Epithelial cell of esophagus (primary cell): Measurements from ENCODE around the gene ALPL.
A peak's percentile ranks its signal among the peaks of the same experiment; 100 is the strongest.

ENCODE experiments used
- DNase-seq: peaks from one replicate; pipeline ENCODE4 v3.0.0; 2010; ENCODE audit warnings: low read depth
- H3K4me3 ChIP-seq: 2 replicates; pipeline ENCODE4 v1.5.1; 2011; ENCODE audit warnings: mild to moderate bottlenecking, low read length, control low read depth
- CTCF ChIP-seq: IDR thresholded peaks from 2 replicates; pipeline ENCODE4 v1.5.1; 2011; ENCODE audit warnings: low read depth, mild to moderate bottlenecking, low read length, control low read depth, inconsistent platforms; ENCODE audit not compliant: insufficient read depth; ENCODE audit errors: missing control alignments

Gene ALPL

GRCh38 chr1:21592086-21592865 is 83.1 kb downstream of the ALPL start:
- no peak overlapping the region for H3K4me3 ChIP-seq
- peak; percentile 38 for DNase-seq
- no peak for TF ChIP-seq CTCF

GRCh38 chr1:21593231-21593630 is 84.0 kb downstream of the ALPL start:
- DNase-seq: no peak
- no peak for TF ChIP-seq CTCF
- no peak overlapping the region for H3K4me3 ChIP-seq

GRCh38 chr1:21594501-21594900 is 85.3 kb downstream of the ALPL start:
- no peak overlapping the region for H3K4me3 ChIP-seq
- no peak for TF ChIP-seq CTCF
- DNase-seq: peak; percentile 21

GRCh38 chr1:21594935-21595897 is 86.0 kb downstream of the ALPL start:
- peak; percentile 69 for TF ChIP-seq CTCF
- DNase-seq: peak; percentile 50
- no peak overlapping the region for H3K4me3 ChIP-seq

GRCh38 chr1:21596174-21596573 is 87.0 kb downstream of the ALPL start:
- DNase-seq: no peak
- H3K4me3 ChIP-seq: no peak overlapping the region
- no peak for TF ChIP-seq CTCF

GRCh38 chr1:21596628-21597027 is 87.4 kb downstream of the ALPL start:
- H3K4me3 ChIP-seq: no peak overlapping the region
- no peak for TF ChIP-seq CTCF
- no peak for DNase-seq

- no peak for DNase-seq
- no peak overlapping the region for H3K4me3 ChIP-seq
- no peak for TF ChIP-seq CTCF
These were observed 88.5 kb downstream of the ALPL start for GRCh38 chr1:21597753-21598152.
